Measurements from ENCODE around the gene SETBP1. TPM values are rescaled to one million over a fixed set of nuclear protein-coding genes. Genes with fewer than 3 reads are reported as not detected.

SETBP1 gene
- total RNA-seq, 1 donor from 2014 or later, result 83.3 TPM

GRCh38 chr18:44773640-44774155, 93.0 kb downstream of the SETBP1 start:
- no peaks in the 10 kb centered on the region for H3K27me3 Mint-ChIP-seq (ENCODE audit: unreplicated experiment)
- H3K27ac Mint-ChIP-seq (ENCODE audit: unreplicated experiment), result no peak overlapping the region
- no peak for TF ChIP-seq CTCF (IDR thresholded peaks at IDR 0.05; ENCODE audit: partially characterized antibody, unreplicated experiment)
- no peak for DNase-seq
- no peak overlapping the region for H3K4me3 Mint-ChIP-seq (ENCODE audit: unreplicated experiment)
- peaks cover 1% of the 10 kb centered on the region for H3K9me3 Mint-ChIP-seq (ENCODE audit: unreplicated experiment)
- H3K36me3 Mint-ChIP-seq (ENCODE audit: unreplicated experiment), result no peaks in the 10 kb centered on the region
- peaks cover 39% of the 10 kb centered on the region for H3K4me1 Mint-ChIP-seq (ENCODE audit: low read depth, unreplicated experiment)

GRCh38 chr18:44774191-44774590, 93.5 kb downstream of the SETBP1 start:
- H3K27me3 Mint-ChIP-seq (ENCODE audit: unreplicated experiment), result no peaks in the 10 kb centered on the region
- peaks cover 44% of the 10 kb centered on the region for H3K4me1 Mint-ChIP-seq (ENCODE audit: low read depth, unreplicated experiment)
- no peak for TF ChIP-seq CTCF (IDR thresholded peaks at IDR 0.05; ENCODE audit: partially characterized antibody, unreplicated experiment)
- no peak for DNase-seq
- peaks cover 4% of the 10 kb centered on the region for H3K9me3 Mint-ChIP-seq (ENCODE audit: unreplicated experiment)
- H3K4me3 Mint-ChIP-seq (ENCODE audit: unreplicated experiment), result no peak overlapping the region
- no peak overlapping the region for H3K27ac Mint-ChIP-seq (ENCODE audit: unreplicated experiment)
- no peaks in the 10 kb centered on the region for H3K36me3 Mint-ChIP-seq (ENCODE audit: unreplicated experiment)

- Mint-ChIP-seq H3K4me3 (ENCODE audit: unreplicated experiment) (no peak overlapping the region), H3K9me3 (ENCODE audit: unreplicated experiment) (peaks cover 7% of the 10 kb centered on the region), H3K36me3 (ENCODE audit: unreplicated experiment) (no peaks in the 10 kb centered on the region), H3K4me1 (ENCODE audit: low read depth, unreplicated experiment) (peaks cover 48% of the 10 kb centered on the region), H3K27ac (ENCODE audit: unreplicated experiment) (no peak overlapping the region), H3K27me3 (ENCODE audit: unreplicated experiment) (peaks cover 3% of the 10 kb centered on the region)
- no peak for TF ChIP-seq CTCF (IDR thresholded peaks at IDR 0.05; ENCODE audit: partially characterized antibody, unreplicated experiment)
- no peak for DNase-seq
Measured at GRCh38 chr18:44777457-44778192, 96.9 kb downstream of the SETBP1 start.

GRCh38 chr18:44778788-44779187, 98.1 kb downstream of the SETBP1 start:
- no peak for DNase-seq
- Mint-ChIP-seq H3K27ac (ENCODE audit: unreplicated experiment) (peak overlapping the region; percentile 15), H3K36me3 (ENCODE audit: unreplicated experiment) (no peaks in the 10 kb centered on the region), H3K9me3 (ENCODE audit: unreplicated experiment) (peaks cover 7% of the 10 kb centered on the region), H3K4me3 (ENCODE audit: unreplicated experiment) (no peak overlapping the region), H3K4me1 (ENCODE audit: low read depth, unreplicated experiment) (peaks cover 52% of the 10 kb centered on the region), H3K27me3 (ENCODE audit: unreplicated experiment) (peaks cover 3% of the 10 kb centered on the region)
- TF ChIP-seq CTCF (IDR thresholded peaks at IDR 0.05; ENCODE audit: partially characterized antibody, unreplicated experiment), result no peak

GRCh38 chr18:44779753-44780292, 99.1 kb downstream of the SETBP1 start:
- peaks cover 3% of the 10 kb centered on the region for H3K27me3 Mint-ChIP-seq (ENCODE audit: unreplicated experiment)
- peaks cover 62% of the 10 kb centered on the region for H3K4me1 Mint-ChIP-seq (ENCODE audit: low read depth, unreplicated experiment)
- H3K27ac Mint-ChIP-seq (ENCODE audit: unreplicated experiment), result peak overlapping the region; percentile 63
- no peak overlapping the region for H3K4me3 Mint-ChIP-seq (ENCODE audit: unreplicated experiment)
- TF ChIP-seq CTCF (IDR thresholded peaks at IDR 0.05; ENCODE audit: partially characterized antibody, unreplicated experiment), result no peak
- no peak for DNase-seq
- peaks cover 7% of the 10 kb centered on the region for H3K9me3 Mint-ChIP-seq (ENCODE audit: unreplicated experiment)
- H3K36me3 Mint-ChIP-seq (ENCODE audit: unreplicated experiment), result no peaks in the 10 kb centered on the region

Data from glutamatergic neuron (in vitro differentiated cells).